Uterus (tissue), 4 donors: Measurements from ENCODE around the gene DACT3. TPM values are rescaled to one million over a fixed set of nuclear protein-coding genes. Genes with fewer than 3 reads are reported as not detected.

Experiments used
- DNase-seq, 2 donors: peaks; one replicate each; pipeline ENCODE4 v3.0.0-alpha.2; 2019 to 2020
- H3K27ac ChIP-seq, 2 donors: fragments of 200-600 bp; sonication (generic); 1 replicate in 1 of 2; 2 replicates in 1 of 2; pipeline ENCODE4 v1.5.1; 2016 to 2018
- H3K27me3 ChIP-seq, 2 donors: fragments of 200-600 bp; sonication (generic); one replicate each; pipeline ENCODE4 v1.5.1; 2018 to 2019; ENCODE audit warnings: control low read depth in 1 of 2
- H3K36me3 ChIP-seq, 2 donors: fragments of 200-600 bp; sonication (generic); one replicate each; pipeline ENCODE4 v1.5.1; 2019; ENCODE audit warnings: control low read depth in 1 of 2
- H3K4me1 ChIP-seq, 2 donors: fragments of 200-600 bp; sonication (generic); one replicate each; pipeline ENCODE4 v1.5.1; 2018 to 2019; ENCODE audit warnings: control low read depth in 1 of 2
- H3K4me3 ChIP-seq, 2 donors: fragments of 200-600 bp; sonication (generic); 1 replicate in 1 of 2; 2 replicates in 1 of 2; pipeline ENCODE4 v1.5.1; 2018 to 2019; ENCODE audit warnings: mild to moderate bottlenecking in 1 of 2
- H3K9me3 ChIP-seq, 2 donors: fragments of 200-600 bp; sonication (generic); one replicate each; pipeline ENCODE4 v1.5.1; 2019; ENCODE audit warnings: control low read depth in 1 of 2
- POLR2A ChIP-seq, 2 donors: fragments of 450-650 bp; IDR thresholded peaks; one replicate each; pipeline ENCODE4 v1.6.1; 2016; ENCODE audit warnings: antibody characterized with exemption in 2 of 2, mild to moderate bottlenecking in 1 of 2, moderate library complexity in 1 of 2
- intact Hi-C: fragments of 100-400 bp; cut with DNase I; formaldehyde crosslinking; loops from one replicate; pipeline ENCODE4 v1.15.1; 2023; ENCODE audit warnings: low total_unique reads
- total RNA-seq, 4 donors: library from RNA; depleted of rRNA in 3 of 4; stranded (reverse); fragments of >200 nt in 3 of 4; gene quantifications; one replicate each; pipeline versions ENCODE4 v1.1.0 to v1.2.4, GENCODE V29; 2014 to 2023
- TF ChIP-seq, protein P1 (sequence below), 4 experiments: fragments of 200-600 bp in 2 of 4; fragments of 450-650 bp in 2 of 4; sonication (generic) in 2 of 4; IDR thresholded peaks; one replicate each; pipeline ENCODE4 v1.5.1; 2016 to 2019; ENCODE audit warnings: antibody characterized with exemption in 4 of 4, mild to moderate bottlenecking in 2 of 4, moderate library complexity in 1 of 4
- donor health status: DM: yes; HTN: yes; CAD: no.

DACT3 gene
- total RNA-seq, 4 donors from 2014 or later: 0.29 to 90.1 (median 30.3) TPM

- intact Hi-C loops: no loop called here
- Histone ChIP-seq H3K4me1 (no peaks in the 10 kb centered on the region), H3K27ac (no peak overlapping the region), H3K27me3 (no peaks in the 10 kb centered on the region), H3K36me3 (no peaks in the 10 kb centered on the region), H3K9me3 (no peaks in the 10 kb centered on the region), H3K4me3 (no peak overlapping the region)
- TF ChIP-seq, protein P1, sequence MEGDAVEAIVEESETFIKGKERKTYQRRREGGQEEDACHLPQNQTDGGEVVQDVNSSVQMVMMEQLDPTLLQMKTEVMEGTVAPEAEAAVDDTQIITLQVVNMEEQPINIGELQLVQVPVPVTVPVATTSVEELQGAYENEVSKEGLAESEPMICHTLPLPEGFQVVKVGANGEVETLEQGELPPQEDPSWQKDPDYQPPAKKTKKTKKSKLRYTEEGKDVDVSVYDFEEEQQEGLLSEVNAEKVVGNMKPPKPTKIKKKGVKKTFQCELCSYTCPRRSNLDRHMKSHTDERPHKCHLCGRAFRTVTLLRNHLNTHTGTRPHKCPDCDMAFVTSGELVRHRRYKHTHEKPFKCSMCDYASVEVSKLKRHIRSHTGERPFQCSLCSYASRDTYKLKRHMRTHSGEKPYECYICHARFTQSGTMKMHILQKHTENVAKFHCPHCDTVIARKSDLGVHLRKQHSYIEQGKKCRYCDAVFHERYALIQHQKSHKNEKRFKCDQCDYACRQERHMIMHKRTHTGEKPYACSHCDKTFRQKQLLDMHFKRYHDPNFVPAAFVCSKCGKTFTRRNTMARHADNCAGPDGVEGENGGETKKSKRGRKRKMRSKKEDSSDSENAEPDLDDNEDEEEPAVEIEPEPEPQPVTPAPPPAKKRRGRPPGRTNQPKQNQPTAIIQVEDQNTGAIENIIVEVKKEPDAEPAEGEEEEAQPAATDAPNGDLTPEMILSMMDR (IDR thresholded peaks at IDR 0.05): no peak
- no peak for TF ChIP-seq POLR2A (IDR thresholded peaks at IDR 0.05)
- no peak for DNase-seq
Observed at GRCh38 chr19:46610851-46611770, 49.9 kb downstream of the DACT3 start.

DNA sequence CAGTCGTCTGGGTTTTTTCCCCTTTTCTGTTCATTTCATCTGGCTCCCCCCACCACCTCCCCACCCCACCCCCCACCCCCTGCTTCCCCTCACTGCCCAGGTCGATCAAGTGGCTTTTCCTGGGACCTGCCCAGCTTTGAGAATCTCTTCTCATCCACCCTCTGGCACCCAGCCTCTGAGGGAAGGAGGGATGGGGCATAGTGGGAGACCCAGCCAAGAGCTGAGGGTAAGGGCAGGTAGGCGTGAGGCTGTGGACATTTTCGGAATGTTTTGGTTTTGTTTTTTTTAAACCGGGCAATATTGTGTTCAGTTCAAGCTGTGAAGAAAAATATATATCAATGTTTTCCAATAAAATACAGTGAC lies 50.6 kb downstream of the DACT3 start:
- Histone ChIP-seq H3K4me1 (no peaks in the 10 kb centered on the region), H3K36me3 (no peaks in the 10 kb centered on the region), H3K27me3 (no peaks in the 10 kb centered on the region), H3K4me3 (no peak overlapping the region), H3K27ac (no peak overlapping the region), H3K9me3 (no peaks in the 10 kb centered on the region)
- intact Hi-C loops: no loop called here
- TF ChIP-seq, protein P1 (IDR thresholded peaks at IDR 0.05): no peak
- TF ChIP-seq POLR2A (IDR thresholded peaks at IDR 0.05): no peak
- no peak for DNase-seq

DNA sequence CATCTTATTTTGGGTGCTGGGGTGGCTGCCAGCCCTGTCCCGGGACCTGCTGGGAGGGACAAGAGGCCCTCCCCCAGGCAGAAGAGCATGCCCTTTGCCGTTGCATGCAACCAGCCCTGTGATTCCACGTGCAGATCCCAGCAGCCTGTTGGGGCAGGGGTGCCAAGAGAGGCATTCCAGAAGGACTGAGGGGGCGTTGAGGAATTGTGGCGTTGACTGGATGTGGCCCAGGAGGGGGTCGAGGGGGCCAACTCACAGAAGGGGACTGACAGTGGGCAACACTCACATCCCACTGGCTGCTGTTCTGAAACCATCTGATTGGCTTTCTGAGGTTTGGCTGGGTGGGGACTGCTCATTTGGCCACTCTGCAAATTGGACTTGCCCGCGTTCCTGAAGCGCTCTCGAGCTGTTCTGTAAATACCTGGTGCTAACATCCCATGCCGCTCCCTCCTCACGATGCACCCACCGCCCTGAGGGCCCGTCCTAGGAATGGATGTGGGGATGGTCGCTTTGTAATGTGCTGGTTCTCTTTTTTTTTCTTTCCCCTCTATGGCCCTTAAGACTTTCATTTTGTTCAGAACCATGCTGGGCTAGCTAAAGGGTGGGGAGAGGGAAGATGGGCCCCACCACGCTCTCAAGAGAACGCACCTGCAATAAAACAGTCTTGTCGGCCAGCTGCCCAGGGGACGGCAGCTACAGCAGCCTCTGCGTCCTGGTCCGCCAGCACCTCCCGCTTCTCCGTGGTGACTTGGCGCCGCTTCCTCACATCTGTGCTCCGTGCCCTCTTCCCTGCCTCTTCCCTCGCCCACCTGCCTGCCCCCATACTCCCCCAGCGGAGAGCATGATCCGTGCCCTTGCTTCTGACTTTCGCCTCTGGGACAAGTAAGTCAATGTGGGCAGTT lies 51.2 kb downstream of the DACT3 start:
- Histone ChIP-seq H3K9me3 (no peaks in the 10 kb centered on the region), H3K4me3 (no peak overlapping the region), H3K27me3 (no peaks in the 10 kb centered on the region), H3K27ac (no peak overlapping the region), H3K36me3 (no peaks in the 10 kb centered on the region), H3K4me1 (no peaks in the 10 kb centered on the region)
- intact Hi-C loops: no loop called here
- TF ChIP-seq, protein P1 (IDR thresholded peaks at IDR 0.05): no peak
- TF ChIP-seq POLR2A (IDR thresholded peaks at IDR 0.05): no peak
- no peak for DNase-seq

DNA sequence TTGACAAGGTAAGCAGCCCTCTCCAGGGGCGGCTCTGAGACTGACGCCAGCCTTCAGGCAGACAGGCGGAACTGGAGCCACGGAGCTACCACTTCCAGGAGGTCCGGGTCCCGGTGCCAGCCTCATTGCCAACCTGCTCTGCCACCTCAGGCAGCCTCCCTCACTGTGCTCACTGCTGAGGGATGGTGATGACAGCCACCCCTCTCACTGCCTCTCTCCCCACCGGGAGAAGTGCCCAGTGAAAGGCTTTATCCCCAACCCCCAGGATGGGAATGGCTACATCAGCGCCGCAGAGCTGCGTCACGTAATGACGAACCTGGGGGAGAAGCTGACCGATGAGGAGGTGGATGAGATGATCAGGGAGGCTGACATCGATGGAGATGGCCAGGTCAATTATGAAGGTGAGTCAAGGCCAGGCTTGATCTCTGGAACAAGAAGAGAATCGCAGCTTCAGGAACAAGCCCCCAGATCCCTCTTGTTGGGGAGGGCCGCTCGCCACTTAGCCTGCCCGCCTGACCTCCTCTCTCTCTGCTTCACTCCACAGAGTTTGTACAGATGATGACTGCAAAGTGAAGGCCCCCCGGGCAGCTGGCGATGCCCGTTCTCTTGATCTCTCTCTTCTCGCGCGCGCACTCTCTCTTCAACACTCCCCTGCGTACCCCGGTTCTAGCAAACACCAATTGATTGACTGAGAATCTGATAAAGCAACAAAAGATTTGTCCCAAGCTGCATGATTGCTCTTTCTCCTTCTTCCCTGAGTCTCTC lies 52.2 kb downstream of the DACT3 start:
- no peaks in the 10 kb centered on the region for H3K36me3 ChIP-seq
- no peak for TF ChIP-seq POLR2A (IDR thresholded peaks at IDR 0.05)
- TF ChIP-seq, protein P1 (IDR thresholded peaks at IDR 0.05): no peak
- H3K9me3 ChIP-seq: no peaks in the 10 kb centered on the region
- no peaks in the 10 kb centered on the region for H3K27me3 ChIP-seq
- no peak overlapping the region for H3K4me3 ChIP-seq
- intact Hi-C loops: no loop called here
- no peaks in the 10 kb centered on the region for H3K4me1 ChIP-seq
- no peak for DNase-seq
- H3K27ac ChIP-seq: no peak overlapping the region
